Lower leg skin (tissue), 3 donors: Measurements from ENCODE around the gene UBE2M.

Experiments used
- POLR2A ChIP-seq, 2 donors: fragments of 450-650 bp; IDR thresholded peaks; one replicate each; pipeline ENCODE4 v1.6.1; 2016 to 2017; ENCODE audit warnings: antibody characterized with exemption in 2 of 2, mild to moderate bottlenecking in 1 of 2, moderate library complexity in 1 of 2
- TF ChIP-seq, protein P1 (sequence below), 3 donors: fragments of 450-650 bp; IDR thresholded peaks; one replicate each; pipeline ENCODE4 v1.5.1; 2016; ENCODE audit warnings: antibody characterized with exemption in 3 of 3, mild to moderate bottlenecking in 3 of 3, moderate library complexity in 2 of 3

GRCh38 chr19:58556622-58557220 lies 1.7 kb downstream of the UBE2M start:
- TF ChIP-seq, protein P1, sequence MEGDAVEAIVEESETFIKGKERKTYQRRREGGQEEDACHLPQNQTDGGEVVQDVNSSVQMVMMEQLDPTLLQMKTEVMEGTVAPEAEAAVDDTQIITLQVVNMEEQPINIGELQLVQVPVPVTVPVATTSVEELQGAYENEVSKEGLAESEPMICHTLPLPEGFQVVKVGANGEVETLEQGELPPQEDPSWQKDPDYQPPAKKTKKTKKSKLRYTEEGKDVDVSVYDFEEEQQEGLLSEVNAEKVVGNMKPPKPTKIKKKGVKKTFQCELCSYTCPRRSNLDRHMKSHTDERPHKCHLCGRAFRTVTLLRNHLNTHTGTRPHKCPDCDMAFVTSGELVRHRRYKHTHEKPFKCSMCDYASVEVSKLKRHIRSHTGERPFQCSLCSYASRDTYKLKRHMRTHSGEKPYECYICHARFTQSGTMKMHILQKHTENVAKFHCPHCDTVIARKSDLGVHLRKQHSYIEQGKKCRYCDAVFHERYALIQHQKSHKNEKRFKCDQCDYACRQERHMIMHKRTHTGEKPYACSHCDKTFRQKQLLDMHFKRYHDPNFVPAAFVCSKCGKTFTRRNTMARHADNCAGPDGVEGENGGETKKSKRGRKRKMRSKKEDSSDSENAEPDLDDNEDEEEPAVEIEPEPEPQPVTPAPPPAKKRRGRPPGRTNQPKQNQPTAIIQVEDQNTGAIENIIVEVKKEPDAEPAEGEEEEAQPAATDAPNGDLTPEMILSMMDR (IDR thresholded peaks at IDR 0.05), result no peak
- no peak for TF ChIP-seq POLR2A (IDR thresholded peaks at IDR 0.05)
